Purkinje cell (primary cell): ENCODE results near the gene VGF. TPM values are rescaled to one million over a fixed set of nuclear protein-coding genes. Genes with fewer than 3 reads are reported as not detected.

Experiments used
- polyA plus RNA-seq: library from polyadenylated mRNA; unstranded; fragments of >200 nt; fragmentation: Nextera tagmentation; gene quantifications from 2 replicates; pipeline ENCODE4 v1.2.1, GENCODE V29; 2014

The VGF gene
- polyA plus RNA-seq, result 0.20 and 10.7 TPM in 2 replicates

GRCh38 chr7:101165075-101165957, at the start of gene VGF:
Gene VGF (minus strand): TSS chr7:101165569. CDS start chr7:101164843, 726 bp downstream.

GRCh38 chr7:101200862-101201599, 35.7 kb upstream of the VGF start, which contains the start of gene MOGAT3:
Gene MOGAT3 (minus strand): TSS chr7:101201036. CDS start chr7:101200854, 182 bp downstream.

DNA sequence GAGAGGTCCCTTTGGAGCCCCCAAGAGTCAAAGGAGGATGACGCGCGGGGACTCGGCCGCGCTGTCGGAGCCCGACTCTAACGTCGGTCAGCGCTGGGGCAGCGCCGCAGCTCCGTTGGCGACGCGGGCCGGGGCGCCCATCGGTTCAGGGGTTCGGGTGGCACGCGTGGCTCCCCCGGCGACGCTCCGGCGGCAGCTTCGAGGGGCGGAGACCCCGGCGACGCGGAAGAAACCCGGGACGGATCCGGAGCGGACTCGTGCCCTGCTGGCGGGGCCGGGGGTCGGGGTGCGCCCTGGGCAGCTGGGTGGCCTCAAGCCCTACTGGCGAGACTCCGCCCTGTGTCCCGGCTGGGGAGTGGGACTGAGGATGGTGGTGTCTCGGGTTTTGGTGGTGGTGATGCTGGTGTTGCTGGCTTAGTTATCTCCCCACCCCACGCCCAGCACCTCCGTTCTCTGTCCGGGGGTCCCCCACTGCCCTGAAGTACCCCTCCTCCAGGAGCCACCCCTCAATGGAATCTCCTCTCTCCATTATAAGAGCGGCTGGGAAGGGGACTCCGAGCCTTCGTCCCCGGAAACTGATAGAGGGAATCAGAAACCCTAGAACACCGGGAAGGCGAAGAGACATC, 14.9 kb upstream of the VGF start, which contains the start of gene NAT16:
NAT16 (minus strand) TSS at position 164 of the 626 bp plus-strand sequence. CDS start 5,486 bp downstream, outside the sequence.

GRCh38 chr7:101153969-101154692, 11.2 kb downstream of the VGF start, which contains the start of gene AP1S1:
Gene AP1S1 (plus strand): TSS chr7:101154476. CDS start chr7:101154515, 39 bp downstream.

GRCh38 chr7:101126651-101127459, 38.5 kb downstream of the VGF start, which contains the start of gene SERPINE1:
Gene SERPINE1 (plus strand): TSS chr7:101127104. CDS start chr7:101128394, 1,290 bp downstream.

Other genes with a start within 250 kb of the VGF start
- gene MUC3A, start 216.0 kb downstream of the VGF start, polyA plus RNA-seq, result not detected in 2 replicates
- gene MUC12, start 196.0 kb downstream of the VGF start, polyA plus RNA-seq, result 1.5 TPM in 1 of 2 replicates, not detected in the other
- not detected in 2 replicates for gene MUC17, start 145.5 kb downstream of the VGF start, polyA plus RNA-seq
- gene TRIM56, start 80.1 kb downstream of the VGF start, polyA plus RNA-seq, result 0.06 and 0.19 TPM in 2 replicates
- gene SERPINE1, start 38.5 kb downstream of the VGF start, polyA plus RNA-seq, result not detected in 2 replicates
- 5.8 and 8.2 TPM in 2 replicates for gene AP1S1, start 11.1 kb downstream of the VGF start, polyA plus RNA-seq
- not detected in 2 replicates for gene NAT16, start 14.7 kb upstream of the VGF start, polyA plus RNA-seq
- gene MOGAT3, start 35.5 kb upstream of the VGF start, polyA plus RNA-seq, result not detected in 2 replicates
- gene PLOD3, start 52.0 kb upstream of the VGF start, polyA plus RNA-seq, result 0.55 TPM in 1 of 2 replicates, not detected in the other
- 41.7 and 43.6 TPM in 2 replicates for gene ZNHIT1, start 52.6 kb upstream of the VGF start, polyA plus RNA-seq
- gene CLDN15, start 72.2 kb upstream of the VGF start, polyA plus RNA-seq, result 1.5 TPM in 1 of 2 replicates, not detected in the other
- gene FIS1, start 79.5 kb upstream of the VGF start, polyA plus RNA-seq, result 176 and 223 TPM in 2 replicates
- 62.4 and 104 TPM in 2 replicates for gene IFT22, start 156.2 kb upstream of the VGF start, polyA plus RNA-seq
- gene COL26A1, start 197.3 kb upstream of the VGF start, polyA plus RNA-seq, result 1.7 and 3.0 TPM in 2 replicates